ENCODE data around the gene STXBP5.

The STXBP5 gene

GRCh38 chr6:147298461-147298860 is 94.2 kb downstream of the STXBP5 start:
- H3K4me3 ChIP-seq (ENCODE audit: low read depth, low read length): no peak overlapping the region
- ChIA-PET CTCF (no interaction called here), POLR2A (no interaction called here)
- H3K36me3 ChIP-seq (ENCODE audit: control insufficient read depth in 2 of 2, insufficient read depth in 1 of 2, low read length in 2 of 2): peaks cover 0 to 18% of the 10 kb centered on the region in 2 experiments; a peak in 1 of 3 replicates
- no peak overlapping the region for H3K27ac ChIP-seq (ENCODE audit: extremely low read depth, low read depth, low read length)
- no peaks in the 10 kb centered on the region for H3K4me1 ChIP-seq (ENCODE audit: control insufficient read depth, insufficient read depth, low read length)
- TF ChIP-seq ZBTB48 (tag by site-specific recombination; IDR thresholded peaks at IDR 0.05) (no peak), ZNF223 (tag by site-specific recombination; IDR thresholded peaks at IDR 0.05) (no peak), OVOL3 (tag by site-specific recombination; IDR thresholded peaks at IDR 0.05) (no peak), ZNF596 (tag by site-specific recombination; IDR thresholded peaks at IDR 0.05) (no peak), ZNF341 (tag by site-specific recombination; IDR thresholded peaks at IDR 0.05; ENCODE audit: low read depth) (no peak), ZSCAN4 (tag by site-specific recombination; IDR thresholded peaks at IDR 0.05) (no peak), KLF16 (tag by site-specific recombination; IDR thresholded peaks at IDR 0.05) (no peak), PBX3 (CRISPR knock-in tag; IDR thresholded peaks at IDR 0.05) (no peak), ZNF768 (tag by site-specific recombination; IDR thresholded peaks at IDR 0.05) (no peak), ATF2 (tag by site-specific recombination; IDR thresholded peaks at IDR 0.05; ENCODE audit: low read depth) (no peak), REPIN1 (tag by site-specific recombination; IDR thresholded peaks at IDR 0.05; ENCODE audit: low read depth) (no peak), ZNF10 (tag by site-specific recombination; IDR thresholded peaks at IDR 0.05) (no peak), ZNF701 (tag by site-specific recombination; IDR thresholded peaks at IDR 0.05) (no peak)
- H3K9me3 ChIP-seq (ENCODE audit: control insufficient read depth, insufficient read depth, low read depth, low read length): no peaks in the 10 kb centered on the region

- Histone ChIP-seq H3K4me1 (ENCODE audit: control insufficient read depth, insufficient read depth, low read length) (no peaks in the 10 kb centered on the region), H3K27ac (ENCODE audit: extremely low read depth, low read depth, low read length) (no peak overlapping the region), H3K4me3 (ENCODE audit: low read depth, low read length) (no peak overlapping the region), H3K9me3 (ENCODE audit: control insufficient read depth, insufficient read depth, low read depth, low read length) (no peaks in the 10 kb centered on the region), H3K36me3 (ENCODE audit: control insufficient read depth in 2 of 2, insufficient read depth in 1 of 2, low read length in 2 of 2) (peaks cover 0 to 24% of the 10 kb centered on the region in 2 experiments; a peak in 1 of 3 replicates)
- POLR2A ChIA-PET: no interaction called here
- TF ChIP-seq ZBTB21 (tag by site-specific recombination; IDR thresholded peaks at IDR 0.05): no peak
- no peak for TF ChIP-seq ZNF544 (tag by site-specific recombination; IDR thresholded peaks at IDR 0.05)
- CTCF ChIA-PET: no interaction called here
These were observed 94.8 kb downstream of the STXBP5 start for GRCh38 chr6:147299035-147299434.

- ChIA-PET POLR2A (no interaction called here), CTCF (no interaction called here)
- TF ChIP-seq ZNF280D (tag by site-specific recombination; IDR thresholded peaks at IDR 0.05) (no peak), ZNF76 (tag by site-specific recombination; IDR thresholded peaks at IDR 0.05; ENCODE audit: borderline replicate concordance, low read depth) (no peak), ZNF16 (tag by site-specific recombination; IDR thresholded peaks at IDR 0.05; ENCODE audit: low read depth) (no peak), MYNN (tag by site-specific recombination; IDR thresholded peaks at IDR 0.05; ENCODE audit: borderline replicate concordance) (no peak), ZFP3 (tag by site-specific recombination; IDR thresholded peaks at IDR 0.05; ENCODE audit: low read depth) (no peak)
- no peaks in the 10 kb centered on the region for H3K9me3 ChIP-seq (ENCODE audit: control insufficient read depth, insufficient read depth, low read depth, low read length)
- no peak overlapping the region for H3K27ac ChIP-seq (ENCODE audit: extremely low read depth, low read depth, low read length)
- H3K4me1 ChIP-seq (ENCODE audit: control insufficient read depth, insufficient read depth, low read length): no peaks in the 10 kb centered on the region
- peaks cover 0 to 23% of the 10 kb centered on the region in 2 experiments; a peak in 1 of 3 replicates for H3K36me3 ChIP-seq (ENCODE audit: control insufficient read depth in 2 of 2, insufficient read depth in 1 of 2, low read length in 2 of 2)
- no peak overlapping the region for H3K4me3 ChIP-seq (ENCODE audit: low read depth, low read length)
These were observed 96.9 kb downstream of the STXBP5 start for GRCh38 chr6:147301070-147301469.

Data from HEK293 (cell line).